SU-DHL-6 (cell line): ENCODE data around the gene DOCK3.

Source experiments
- EZH2phosphoT487 ChIP-seq: fragments of 200-600 bp; sonication (generic), shearing (Covaris generic); conservative IDR thresholded peaks from 2 replicates; pipeline ENCODE4 v1.6.1; 2018; ENCODE audit warnings: mild to moderate bottlenecking, antibody characterized with exemption, low read length, moderate library complexity, mixed read lengths
- TF ChIP-seq, protein P1 (sequence below): fragments of 200-600 bp; sonication (generic); IDR thresholded peaks from one replicate; pipeline ENCODE4 v1.5.1; 2017; ENCODE audit warnings: antibody characterized with exemption, mild to moderate bottlenecking, low read length, moderate library complexity; ENCODE audit not compliant: insufficient read depth, poor library complexity, severe bottlenecking

DNA sequence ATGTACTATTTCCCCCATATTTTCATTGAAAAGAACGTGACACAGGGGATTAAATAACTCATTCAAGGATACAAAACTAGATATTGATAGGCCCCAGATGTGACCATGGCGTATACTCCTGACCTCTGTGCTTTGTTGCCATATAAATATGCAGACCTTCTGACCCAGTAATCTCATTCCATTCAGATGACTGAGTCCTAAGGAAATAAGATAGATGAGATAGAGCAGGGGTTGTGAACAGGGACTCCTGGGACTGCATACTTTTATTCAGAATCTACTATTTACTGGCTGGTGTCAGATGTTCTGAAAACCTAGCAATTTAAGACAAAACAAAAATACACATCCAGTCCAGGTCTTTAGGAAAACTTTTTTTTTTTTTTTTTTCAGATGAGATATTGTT lies 571.1 kb downstream of the DOCK3 start:
- TF ChIP-seq, protein P1, sequence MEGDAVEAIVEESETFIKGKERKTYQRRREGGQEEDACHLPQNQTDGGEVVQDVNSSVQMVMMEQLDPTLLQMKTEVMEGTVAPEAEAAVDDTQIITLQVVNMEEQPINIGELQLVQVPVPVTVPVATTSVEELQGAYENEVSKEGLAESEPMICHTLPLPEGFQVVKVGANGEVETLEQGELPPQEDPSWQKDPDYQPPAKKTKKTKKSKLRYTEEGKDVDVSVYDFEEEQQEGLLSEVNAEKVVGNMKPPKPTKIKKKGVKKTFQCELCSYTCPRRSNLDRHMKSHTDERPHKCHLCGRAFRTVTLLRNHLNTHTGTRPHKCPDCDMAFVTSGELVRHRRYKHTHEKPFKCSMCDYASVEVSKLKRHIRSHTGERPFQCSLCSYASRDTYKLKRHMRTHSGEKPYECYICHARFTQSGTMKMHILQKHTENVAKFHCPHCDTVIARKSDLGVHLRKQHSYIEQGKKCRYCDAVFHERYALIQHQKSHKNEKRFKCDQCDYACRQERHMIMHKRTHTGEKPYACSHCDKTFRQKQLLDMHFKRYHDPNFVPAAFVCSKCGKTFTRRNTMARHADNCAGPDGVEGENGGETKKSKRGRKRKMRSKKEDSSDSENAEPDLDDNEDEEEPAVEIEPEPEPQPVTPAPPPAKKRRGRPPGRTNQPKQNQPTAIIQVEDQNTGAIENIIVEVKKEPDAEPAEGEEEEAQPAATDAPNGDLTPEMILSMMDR, result no peak
- TF ChIP-seq EZH2phosphoT487, result no peak
